Stimulated activated CD4-positive, alpha-beta T cell treated with anti-CD3 and anti-CD28 coated beads, Interleukin-1b, Interleukin-23, amount 100 ng/mL, for 24 hours (primary cell): ENCODE results near the gene PDCD1.
"Not testable (repeated sequence)": the region's sequence is repeated elsewhere in the genome, so short reads cannot be mapped to it uniquely, and the experiment has no call there.

Experiments used
- DNase-seq, 4 experiments: peaks; one replicate each; pipeline ENCODE4 v3.0.0-alpha.2; 2020; ENCODE audit warnings: low read depth in 4 of 4, low spot score in 1 of 4

The PDCD1 gene

GRCh38 chr2:241801611-241802420 is 56.9 kb downstream of the PDCD1 start:
- DNase-seq, result no peak

- not testable (repeated sequence) for DNase-seq
Observed at GRCh38 chr2:241800198-241800903, 58.3 kb downstream of the PDCD1 start.
